ENCODE measurements around the gene LARGE1.
A peak's percentile ranks its signal among the peaks of the same experiment; 100 is the strongest.

Gene LARGE1

DNA sequence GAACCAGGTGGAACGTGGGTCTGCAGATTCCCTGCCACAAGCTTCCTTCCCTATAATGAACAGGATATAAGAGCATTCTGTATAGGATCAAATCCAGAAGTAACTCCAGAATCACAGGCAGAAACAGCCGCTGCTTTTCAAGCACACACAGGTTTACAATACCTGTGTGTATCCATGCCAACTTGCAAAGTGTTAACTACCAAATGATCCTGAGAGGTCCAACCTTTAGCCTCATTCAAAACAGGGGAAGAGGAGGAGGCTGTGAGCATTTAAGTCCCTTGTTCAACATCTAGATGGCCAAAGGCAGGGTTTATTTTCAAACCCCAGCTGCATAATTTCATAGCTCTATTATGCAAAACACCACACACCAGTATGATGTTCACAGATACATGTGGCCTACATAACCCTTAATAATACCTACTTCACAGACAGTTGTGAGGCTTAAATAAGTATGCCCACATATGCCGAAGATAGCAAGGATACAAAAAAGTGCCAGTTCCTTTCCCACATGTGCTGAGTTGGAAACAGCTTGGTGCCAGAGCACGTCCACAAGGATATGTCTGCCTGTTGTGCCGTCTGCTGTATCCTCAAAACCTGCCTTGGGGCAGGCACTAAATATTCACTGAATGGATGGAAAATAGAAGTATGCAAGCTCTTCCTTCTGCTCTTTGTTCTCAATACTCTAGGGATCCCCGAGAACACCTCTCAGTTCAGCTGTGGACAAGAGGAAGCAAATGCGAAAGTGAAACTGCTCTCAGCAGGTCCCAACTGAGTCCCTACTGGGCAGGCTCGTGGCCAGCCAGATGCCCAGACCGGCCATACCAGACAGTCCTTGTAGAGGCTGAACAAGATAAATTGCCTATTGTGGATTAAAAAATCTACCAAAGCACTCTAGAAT lies 66.8 kb downstream of the LARGE1 start:
- DNase-seq (ENCODE audit: low spot score): peak; percentile 85

DNA sequence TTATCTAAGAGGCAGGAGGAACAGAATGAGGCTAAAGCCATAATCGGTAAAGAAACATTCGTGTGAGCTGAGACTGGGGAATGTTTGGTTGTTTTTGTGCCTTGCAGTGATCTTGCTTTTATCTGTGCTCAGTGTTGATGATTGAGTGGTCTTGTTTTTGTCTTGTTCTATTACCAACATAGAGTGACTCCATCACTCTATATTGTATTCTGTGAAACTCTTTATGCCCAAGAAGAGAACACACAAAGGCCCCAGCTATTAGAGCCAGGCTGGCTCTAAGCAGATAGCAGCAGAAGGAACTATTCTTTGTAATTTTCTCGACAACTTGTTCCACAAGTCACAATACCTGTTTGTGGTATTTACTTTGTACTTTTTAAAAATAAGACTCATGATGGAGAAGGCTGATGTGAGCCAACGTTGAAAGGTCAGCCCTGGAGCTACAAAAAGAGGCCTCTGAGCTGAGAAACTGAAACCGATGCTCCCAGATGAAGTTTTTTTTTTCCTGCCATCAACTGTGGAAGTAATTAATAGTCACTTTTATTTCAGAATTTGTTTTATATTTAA lies 68.4 kb downstream of the LARGE1 start:
- DNase-seq (ENCODE audit: low spot score): no peak

DNA sequence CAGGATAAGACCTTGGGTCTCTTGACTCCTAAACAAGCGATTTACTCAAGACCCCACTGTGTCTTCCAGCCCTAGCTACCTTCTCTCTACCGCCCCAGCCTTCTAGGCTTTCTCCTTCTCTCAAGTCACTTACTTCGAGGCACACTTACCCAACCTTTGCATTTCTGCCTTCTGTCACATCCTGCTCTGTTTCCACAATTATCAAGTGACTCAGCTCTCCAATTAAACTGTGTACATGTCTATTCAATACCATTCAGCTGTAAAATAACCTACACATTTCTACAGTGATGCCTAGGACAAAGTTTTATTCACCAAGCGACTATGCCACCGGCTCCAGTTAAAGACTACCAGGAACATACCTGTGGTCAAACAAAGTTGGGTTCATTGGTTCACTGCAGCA lies 69.0 kb downstream of the LARGE1 start:
- no peak for DNase-seq (ENCODE audit: low spot score)

DNA sequence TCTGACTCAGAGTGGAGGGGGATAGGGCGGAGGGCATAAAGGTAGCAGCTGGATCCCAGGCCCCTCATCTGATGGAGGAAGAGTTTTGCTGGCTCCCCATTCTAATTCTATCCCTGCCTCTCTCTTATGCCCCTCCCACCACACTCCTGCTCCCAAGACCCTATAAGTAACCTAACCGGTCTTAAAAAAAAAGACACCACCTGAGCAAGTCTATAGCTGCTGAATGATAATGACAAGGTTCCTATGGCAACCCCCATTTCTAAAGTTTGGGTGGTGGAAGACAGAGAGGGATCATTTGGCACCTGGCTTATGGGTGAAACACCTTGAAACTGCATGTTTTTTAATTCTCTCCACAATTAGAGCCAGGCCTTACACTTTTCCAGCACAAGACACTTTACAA lies 69.6 kb downstream of the LARGE1 start:
- no peak for DNase-seq (ENCODE audit: low spot score)

DNA sequence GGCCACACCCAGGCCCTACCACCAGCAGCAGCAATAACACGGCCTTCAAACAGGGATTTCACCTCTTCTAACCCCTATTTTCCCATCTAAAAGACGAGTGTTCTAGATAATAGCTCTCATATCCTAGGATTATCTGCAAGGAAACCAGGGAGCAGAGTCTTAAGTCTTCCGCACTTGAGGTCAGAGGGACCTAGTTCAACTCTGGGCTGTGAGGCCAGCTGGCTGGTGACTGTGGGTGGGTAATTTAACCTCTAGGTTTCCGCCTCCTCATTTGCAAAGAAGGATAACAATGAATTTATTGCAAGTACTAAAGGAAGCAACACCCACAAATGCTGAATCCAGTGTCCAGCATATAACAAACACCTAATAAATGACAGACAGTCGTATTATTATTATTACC lies 70.1 kb downstream of the LARGE1 start:
- no peak for DNase-seq (ENCODE audit: low spot score)

DNA sequence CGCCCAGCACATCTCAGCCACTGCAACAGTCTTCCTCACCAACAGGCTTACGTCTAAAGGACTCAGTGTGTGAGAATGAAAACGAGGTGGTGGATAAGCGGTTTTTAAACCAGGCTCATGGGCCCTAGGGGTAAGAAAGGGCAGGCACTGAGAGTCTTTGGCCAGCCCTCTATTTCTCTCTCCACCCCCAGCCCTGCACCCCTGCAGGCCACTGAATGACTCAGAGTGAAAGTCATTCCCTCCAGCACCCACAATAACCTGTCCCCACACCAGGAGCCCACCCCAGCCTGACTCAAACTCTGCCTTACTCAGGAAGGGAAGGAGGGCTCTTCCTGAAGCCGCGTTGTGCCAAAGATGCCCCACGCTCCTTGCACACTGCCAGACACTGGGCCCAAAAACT lies 72.0 kb downstream of the LARGE1 start:
- DNase-seq (ENCODE audit: low spot score): no peak

DNA sequence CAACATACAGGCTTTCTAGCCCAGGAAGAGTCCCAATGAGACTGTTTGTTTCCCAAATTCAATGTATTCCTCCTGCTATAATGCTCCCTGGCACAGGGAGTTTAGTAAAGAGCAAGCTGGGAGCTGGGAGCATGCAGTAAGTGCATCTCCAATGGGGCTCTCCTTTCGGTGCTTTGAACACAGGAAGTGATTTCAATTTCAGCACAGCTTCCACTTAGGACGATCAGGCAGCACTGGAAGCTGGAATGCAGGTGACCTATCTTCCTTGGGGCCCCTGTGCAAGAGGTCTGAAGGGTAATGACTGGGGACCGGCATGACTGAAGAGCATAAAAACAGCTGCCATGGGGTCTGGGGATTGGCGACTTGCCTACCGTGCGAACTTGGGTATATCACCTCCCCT lies 76.0 kb downstream of the LARGE1 start:
- no peak for DNase-seq (ENCODE audit: low spot score)

DNA sequence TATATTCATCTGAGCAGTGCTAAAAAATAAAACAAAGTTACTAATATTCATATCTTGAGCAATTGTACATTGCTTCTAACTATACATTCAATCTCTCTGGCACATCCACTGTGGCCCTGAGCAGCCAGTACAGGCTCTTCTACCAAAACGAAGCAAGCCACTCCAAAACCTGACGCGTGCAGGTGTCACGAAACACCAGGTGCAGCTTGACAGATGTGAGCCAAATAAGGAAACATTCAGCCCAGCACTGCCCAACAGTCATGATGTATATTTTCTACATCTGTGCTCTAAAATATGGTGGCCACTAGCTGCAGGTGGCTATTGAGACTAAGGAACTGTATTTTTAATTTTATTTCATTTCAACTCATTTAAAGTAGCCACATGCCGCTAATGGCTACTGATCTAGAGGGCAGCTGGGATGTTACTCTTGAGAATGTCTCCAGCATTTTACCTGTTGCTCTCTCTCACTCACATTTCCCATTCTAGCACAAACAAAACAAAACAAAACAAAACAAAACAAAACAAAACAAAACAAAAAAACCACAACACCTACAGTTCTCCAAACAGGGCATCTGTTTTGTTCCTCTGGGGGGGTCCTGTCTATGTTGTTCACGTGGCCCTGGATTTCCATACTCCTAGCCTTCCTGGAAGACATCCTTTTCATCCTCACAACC lies 77.7 kb downstream of the LARGE1 start:
- no peak for DNase-seq (ENCODE audit: low spot score)

DNA sequence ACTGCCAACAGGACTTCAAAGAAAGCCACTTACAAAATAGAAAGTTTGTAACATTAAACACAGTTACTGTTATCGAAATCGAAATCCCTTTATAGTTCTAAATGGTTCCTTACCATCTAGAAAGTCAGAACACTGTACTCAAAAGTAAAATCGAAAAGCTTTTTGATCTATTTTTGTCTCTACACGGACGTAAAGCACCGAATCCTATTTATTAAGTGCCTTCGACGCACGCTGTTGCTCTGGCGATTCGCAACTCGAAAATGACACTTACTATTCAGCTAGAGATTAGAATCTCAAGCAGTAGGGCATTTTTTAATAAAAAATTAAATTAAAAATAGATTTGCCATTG lies 78.3 kb downstream of the LARGE1 start:
- no peak for DNase-seq (ENCODE audit: low spot score)

DNA sequence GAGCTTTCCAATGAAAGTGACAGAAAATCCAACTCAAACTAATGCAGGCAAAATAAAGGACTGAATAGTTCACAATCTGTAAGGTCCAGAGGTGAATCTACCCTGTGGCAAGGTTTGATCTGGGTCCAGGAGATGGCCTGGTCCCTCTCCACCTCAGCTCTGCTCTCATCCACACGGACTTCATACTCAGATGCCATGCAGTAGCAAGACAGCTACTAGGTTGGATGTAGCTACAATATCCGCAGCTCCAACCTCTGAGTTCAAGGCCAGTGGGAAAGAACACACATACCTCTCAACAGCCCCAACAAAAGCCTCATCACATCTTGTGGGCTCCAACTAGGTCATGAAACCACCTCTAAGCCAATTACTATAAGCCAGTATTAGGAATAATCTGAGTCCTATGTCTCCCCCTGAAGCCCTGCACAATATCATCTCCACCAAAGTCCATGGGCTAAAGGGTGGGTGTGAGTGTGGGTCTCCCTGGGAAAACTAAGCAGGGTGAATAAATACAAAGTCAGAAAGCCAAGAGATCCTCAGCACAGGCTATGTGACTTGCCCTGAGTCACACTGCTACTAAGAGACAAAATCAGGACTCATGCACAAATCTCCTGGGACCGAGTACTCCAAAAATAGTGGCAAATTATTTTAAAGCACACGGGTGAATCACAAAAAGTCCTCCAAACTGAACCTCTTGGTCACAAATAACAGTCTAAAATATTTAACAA lies 78.8 kb downstream of the LARGE1 start:
- no peak for DNase-seq (ENCODE audit: low spot score)

DNA sequence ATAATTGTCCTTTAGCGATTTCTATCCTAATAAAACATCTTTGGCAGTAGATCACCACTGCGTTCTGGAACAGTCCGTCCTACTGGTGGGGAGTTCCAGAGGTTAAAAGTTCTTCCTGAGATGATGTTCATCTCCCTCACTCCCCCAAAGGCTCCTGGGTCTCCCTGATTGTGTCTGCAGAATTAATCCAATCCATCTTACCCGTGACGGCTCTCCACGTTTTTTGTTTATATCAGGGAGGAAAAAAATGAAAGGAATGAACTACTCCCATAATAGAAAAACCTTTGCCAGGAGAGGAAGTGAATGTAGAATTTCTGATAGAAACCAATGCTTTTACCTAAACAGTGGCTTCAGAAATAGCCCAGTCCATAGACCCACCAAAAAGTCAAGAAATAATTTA lies 81.6 kb downstream of the LARGE1 start:
- no peak for DNase-seq (ENCODE audit: low spot score)

DNA sequence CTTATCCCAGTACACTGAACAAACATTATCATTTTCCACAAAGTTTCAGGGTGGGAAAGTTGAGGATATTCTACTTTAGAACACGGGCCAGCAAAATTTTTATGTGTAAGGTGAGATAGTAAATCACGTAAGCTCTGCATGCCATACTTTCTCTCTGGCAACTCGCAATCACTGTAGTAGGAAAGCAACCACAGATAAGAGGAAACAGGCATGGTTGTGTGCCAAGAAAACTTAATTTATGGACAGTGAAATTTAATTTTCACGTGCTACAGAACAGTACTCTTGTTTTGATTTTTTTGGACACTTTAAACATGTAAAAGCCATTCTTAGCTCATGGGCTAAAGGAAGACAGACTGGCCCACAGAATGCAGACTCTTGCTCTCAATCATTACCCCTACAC lies 82.5 kb downstream of the LARGE1 start:
- no peak for DNase-seq (ENCODE audit: low spot score)

DNA sequence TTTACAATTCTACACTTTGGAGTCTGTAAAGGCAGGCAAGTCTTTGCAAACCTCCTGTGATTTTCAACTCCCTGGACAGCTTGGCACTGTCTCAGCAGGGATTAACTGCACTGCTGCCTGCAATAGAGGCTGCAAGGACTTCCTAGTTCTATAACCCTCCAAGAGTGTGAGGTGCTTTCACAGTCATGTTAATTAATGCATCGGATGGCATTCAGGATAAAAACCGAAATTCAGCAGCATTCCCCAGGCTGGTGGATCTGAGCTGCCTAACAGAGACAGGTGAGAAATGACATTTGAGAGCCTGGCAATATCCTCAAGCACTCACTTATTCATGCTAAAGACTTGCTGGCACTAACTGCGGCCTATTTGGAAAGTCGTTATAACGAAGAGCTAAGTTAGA lies 85.0 kb downstream of the LARGE1 start:
- DNase-seq (ENCODE audit: low spot score): no peak

DNA sequence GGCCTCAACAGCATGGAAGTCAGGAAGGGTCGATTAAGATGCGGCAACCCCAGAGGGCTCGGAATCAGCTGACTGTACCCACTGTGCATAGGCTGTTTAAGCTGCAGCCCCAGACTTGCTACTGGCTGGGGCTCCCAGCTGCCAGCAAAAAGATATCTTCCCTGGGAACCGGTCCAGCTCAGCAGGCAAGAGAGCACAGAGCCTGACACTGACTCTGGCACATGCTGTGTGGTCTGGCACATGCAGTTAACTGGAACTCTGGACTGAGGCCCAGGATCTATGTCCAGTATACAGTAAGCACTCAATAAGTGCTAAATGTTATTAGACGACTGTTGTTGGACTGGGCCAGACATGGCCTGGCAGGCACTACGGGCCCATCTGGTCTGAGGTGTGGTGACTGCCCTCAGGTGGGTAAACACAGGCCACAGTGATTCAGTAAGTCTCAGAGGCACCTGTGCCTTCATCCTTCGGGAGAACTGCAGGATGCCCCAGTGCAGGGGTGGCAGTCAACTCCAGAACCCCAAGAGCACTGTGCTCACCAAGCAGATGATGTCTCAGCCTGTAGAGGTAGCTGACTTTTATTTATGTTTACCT lies 87.6 kb downstream of the LARGE1 start:
- DNase-seq (ENCODE audit: low spot score): no peak

DNA sequence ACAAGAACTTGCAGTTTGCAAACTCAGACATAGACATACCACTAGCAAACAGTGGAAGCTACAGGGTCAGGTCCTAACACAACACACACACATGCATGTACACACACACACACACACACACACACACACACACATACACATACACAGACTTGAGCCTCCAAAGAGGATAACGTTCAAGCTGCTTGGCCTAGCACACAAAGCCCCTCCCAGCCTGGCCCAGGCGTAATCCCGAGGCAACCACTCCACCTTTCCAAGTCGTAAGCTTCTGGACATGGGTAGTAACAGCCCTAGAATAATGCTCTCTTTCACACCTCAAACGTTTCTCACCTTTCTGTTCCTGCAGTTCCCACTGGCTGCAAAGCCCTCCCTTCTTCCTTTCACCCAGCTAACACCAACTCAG lies 88.6 kb downstream of the LARGE1 start:
- DNase-seq (ENCODE audit: low spot score): no peak

DNA sequence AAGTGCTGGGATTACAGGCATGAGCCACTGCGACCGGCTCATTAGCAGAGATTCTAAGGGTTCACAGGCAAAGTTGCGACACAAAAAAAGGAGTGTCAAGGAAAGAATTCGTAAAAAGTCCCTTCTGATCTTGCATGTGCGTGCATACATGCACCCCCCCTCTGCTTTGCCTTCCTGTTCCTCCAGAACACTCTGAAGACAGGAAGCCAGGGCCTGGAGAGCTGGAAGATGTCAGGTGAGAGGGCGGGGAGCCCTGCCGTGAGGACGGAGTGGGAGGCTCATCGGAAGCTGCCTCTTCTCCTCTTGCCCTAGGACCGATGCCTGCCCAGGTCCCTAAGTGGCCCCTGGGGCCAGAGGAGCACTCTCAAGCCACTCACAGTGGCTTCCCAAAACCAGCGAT lies 89.1 kb downstream of the LARGE1 start:
- no peak for DNase-seq (ENCODE audit: low spot score)

DNA sequence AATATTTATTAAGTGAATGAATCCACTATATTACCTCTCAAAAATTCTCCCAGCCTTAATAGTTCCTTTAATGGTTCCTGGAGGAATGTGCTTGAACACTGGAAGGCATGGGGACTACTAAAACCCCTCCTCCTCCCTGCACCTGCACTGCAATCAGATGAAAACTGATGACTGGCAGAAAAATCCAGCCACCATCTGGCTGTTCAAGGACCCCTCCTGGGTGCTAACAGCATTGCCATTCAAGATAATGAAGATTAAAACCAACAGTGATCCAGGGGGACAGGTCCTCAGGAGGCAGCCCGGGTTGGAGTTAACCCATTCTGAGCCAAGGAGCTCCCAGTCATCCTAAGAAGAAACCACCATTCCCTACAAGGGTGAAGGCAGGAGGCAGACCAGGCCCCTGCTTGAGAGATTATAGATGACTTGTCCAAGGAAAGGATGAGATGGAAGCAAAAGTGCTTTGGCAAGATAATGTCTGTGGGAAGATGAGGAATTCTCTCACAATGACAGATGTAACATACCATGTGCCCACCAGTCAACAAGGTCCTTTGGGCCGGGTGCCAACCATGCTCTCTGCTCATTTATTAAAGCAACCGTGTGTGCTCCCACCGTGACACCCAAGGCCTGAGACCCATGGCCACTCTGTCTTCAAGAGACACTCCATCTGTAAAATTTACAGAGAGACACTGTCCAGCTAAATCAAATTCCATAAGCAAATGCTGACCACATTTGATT lies 90.6 kb downstream of the LARGE1 start:
- DNase-seq (ENCODE audit: low spot score): no peak

DNA sequence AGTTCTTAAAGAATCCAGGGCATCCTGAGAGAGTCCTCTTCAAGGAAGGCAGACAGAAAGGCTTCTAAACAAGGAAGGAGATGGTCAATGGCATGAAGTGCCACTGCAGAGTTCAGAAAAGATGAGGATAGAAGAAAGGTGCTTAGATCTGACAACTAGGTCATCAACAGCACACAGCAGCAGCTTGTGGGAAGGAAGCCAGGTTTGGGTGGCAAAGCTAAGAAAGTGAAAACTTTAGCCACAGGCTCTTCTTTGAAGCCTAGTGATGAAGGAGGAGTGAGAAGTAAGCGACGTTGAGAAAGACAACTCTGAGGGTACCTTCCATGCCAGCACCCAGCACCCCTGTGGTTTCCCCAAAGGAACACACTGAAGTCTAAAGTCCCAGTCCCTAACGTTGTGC lies 92.0 kb downstream of the LARGE1 start:
- no peak for DNase-seq (ENCODE audit: low spot score)

DNA sequence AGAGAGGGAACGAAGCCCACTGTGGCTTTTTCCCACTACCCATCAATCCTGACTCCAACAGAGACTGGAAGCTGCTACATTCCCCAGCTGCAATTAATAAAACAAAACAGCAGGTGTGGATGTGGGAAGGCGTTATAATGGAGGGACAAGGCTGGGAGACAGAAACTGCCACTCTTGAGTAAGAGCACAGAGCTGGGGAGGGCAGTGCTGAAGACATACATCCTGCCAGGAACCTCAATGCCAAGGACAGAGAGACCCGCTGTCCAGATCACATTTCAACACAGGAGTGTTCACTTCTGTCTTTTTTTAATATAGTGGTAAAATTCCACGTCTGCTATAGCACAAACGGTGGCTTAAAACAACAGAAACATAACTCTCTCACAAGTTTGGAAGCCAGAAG lies 94.5 kb downstream of the LARGE1 start:
- DNase-seq (ENCODE audit: low spot score): no peak

DNA sequence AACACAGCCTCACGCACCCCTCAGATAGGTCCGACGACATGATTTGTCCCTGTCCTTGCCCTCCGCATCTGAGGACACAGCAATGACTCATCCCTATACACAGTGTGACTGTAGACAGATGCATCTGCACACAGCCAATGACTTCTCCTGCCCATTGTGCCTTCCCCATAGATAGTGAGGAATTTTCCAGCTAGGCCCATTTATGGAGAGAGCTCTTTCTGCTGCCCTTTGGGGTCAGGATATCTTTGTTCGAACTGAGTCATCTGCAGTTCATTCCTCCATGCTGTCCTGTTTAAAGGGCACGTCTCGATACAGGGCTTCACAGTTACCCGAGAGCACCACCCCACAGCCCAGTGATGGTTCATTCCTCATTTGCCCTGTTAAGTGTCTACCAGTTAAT lies 96.7 kb downstream of the LARGE1 start:
- no peak for DNase-seq (ENCODE audit: low spot score)

DNA sequence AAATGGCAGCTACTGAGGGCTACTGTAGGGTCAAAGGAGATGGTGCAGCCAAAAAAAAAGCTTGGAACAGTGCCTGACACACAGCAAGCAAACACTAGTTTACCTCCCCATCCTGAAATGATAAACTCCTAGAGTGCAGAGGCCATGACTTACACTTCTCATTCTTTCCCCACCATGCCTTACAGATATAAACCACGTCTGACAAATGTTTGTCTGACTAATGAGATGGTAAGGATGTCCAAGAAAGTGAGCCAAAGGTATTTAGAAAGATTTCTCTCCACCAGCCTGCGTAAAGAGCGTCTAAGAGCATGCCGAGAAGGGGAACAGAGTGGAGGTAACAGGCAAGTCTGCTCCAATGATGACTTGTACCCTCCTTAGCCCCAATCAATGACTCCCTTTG lies 99.0 kb downstream of the LARGE1 start:
- DNase-seq (ENCODE audit: low spot score): no peak

DNA sequence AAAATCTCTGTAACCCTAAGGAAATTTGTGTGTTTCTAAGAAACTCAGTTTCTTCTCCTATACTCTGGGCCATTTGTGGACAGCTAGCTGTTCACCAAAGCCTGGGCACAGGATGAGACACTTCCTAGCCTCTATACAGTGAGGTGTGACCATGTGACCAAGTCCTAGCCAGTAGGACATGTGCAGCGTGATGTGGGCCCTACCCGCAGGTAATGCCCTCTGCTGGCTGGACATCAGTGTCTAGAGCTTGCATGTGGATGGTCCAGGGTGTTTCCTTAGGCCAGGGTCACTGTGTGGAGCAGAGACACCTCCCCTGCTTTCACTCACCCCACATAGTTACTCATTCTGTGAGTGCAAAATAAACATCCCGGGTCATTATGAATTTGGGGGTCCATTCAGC lies 100.5 kb downstream of the LARGE1 start:
- DNase-seq (ENCODE audit: low spot score): no peak
